Measurements from ENCODE around the gene SIGLEC14.

SIGLEC14 gene

DNA sequence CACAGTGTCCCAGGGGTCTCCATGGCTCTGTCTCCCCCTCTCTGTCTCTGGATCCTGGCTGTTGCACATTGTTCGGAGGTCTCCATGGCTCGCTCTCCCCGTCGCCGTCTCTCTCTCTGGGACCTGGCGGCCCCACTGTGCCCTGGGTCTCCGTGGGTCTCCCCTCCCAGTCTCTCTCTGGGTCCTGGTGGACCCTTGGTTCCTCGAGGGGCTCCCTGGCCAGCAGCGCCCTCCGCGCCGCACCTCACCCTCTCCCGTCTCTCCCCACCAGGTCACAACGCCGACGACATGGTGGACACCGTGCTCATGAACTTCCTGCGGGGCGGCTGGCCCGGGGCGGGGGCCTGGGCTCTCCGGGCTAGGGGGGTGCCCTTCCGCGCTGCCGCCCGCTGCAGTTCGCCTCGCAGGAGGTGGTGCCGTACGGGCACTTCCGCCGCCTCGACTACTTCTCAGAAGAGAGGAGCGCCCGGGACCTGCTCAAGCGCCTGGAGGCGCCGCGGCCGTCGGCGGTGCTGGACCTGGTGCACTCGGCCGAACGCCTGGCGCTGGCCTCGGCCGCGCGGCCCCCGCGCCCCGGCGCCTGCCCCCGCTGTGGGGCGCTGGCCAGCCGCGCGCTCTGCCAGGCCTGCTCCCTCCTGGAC is 45.6 kb downstream of the SIGLEC14 start:
- TF ChIP-seq, protein P1, sequence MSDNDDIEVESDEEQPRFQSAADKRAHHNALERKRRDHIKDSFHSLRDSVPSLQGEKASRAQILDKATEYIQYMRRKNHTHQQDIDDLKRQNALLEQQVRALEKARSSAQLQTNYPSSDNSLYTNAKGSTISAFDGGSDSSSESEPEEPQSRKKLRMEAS (IDR thresholded peaks at IDR 0.05; ENCODE audit: low read depth, low read length), result no peak
- no peak for DNase-seq (ENCODE audit: low read depth)
- no peak overlapping the region for H3K4me3 ChIP-seq (ENCODE audit: low read depth, low read length)

DNA sequence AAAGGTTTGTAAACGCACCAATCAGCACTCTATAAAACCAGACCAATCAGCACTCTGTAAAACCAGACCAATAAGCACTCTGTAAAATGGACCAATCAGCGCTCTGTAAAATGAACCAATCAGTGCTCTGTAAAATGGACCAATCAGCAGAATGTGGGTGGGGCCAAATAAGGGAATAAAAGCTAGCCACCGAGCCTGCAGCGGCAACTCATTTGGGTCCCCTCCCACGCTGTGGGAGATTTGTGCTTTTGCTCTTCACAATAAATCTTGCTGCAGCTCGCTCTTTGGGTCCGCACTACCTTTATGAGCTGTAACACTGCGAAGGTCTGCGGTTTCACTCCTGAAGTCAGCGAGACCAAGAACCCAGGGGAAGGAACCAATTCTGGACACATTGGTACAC is 47.5 kb downstream of the SIGLEC14 start:
- DNase-seq (ENCODE audit: low read depth), result no peak
- TF ChIP-seq, protein P2, sequence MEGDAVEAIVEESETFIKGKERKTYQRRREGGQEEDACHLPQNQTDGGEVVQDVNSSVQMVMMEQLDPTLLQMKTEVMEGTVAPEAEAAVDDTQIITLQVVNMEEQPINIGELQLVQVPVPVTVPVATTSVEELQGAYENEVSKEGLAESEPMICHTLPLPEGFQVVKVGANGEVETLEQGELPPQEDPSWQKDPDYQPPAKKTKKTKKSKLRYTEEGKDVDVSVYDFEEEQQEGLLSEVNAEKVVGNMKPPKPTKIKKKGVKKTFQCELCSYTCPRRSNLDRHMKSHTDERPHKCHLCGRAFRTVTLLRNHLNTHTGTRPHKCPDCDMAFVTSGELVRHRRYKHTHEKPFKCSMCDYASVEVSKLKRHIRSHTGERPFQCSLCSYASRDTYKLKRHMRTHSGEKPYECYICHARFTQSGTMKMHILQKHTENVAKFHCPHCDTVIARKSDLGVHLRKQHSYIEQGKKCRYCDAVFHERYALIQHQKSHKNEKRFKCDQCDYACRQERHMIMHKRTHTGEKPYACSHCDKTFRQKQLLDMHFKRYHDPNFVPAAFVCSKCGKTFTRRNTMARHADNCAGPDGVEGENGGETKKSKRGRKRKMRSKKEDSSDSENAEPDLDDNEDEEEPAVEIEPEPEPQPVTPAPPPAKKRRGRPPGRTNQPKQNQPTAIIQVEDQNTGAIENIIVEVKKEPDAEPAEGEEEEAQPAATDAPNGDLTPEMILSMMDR (IDR thresholded peaks at IDR 0.05; ENCODE audit: low read depth, low read length), result no peak
- TF ChIP-seq POLR2A (IDR thresholded peaks at IDR 0.05; ENCODE audit: extremely low read depth, insufficient read length), result no peak
- no peak for TF ChIP-seq MYC (IDR thresholded peaks at IDR 0.05; ENCODE audit: low read depth, low read length)
- TF ChIP-seq, protein P1 (IDR thresholded peaks at IDR 0.05; ENCODE audit: low read depth, low read length), result no peak
- H3K4me3 ChIP-seq (ENCODE audit: low read depth, low read length), result no peak overlapping the region

DNA sequence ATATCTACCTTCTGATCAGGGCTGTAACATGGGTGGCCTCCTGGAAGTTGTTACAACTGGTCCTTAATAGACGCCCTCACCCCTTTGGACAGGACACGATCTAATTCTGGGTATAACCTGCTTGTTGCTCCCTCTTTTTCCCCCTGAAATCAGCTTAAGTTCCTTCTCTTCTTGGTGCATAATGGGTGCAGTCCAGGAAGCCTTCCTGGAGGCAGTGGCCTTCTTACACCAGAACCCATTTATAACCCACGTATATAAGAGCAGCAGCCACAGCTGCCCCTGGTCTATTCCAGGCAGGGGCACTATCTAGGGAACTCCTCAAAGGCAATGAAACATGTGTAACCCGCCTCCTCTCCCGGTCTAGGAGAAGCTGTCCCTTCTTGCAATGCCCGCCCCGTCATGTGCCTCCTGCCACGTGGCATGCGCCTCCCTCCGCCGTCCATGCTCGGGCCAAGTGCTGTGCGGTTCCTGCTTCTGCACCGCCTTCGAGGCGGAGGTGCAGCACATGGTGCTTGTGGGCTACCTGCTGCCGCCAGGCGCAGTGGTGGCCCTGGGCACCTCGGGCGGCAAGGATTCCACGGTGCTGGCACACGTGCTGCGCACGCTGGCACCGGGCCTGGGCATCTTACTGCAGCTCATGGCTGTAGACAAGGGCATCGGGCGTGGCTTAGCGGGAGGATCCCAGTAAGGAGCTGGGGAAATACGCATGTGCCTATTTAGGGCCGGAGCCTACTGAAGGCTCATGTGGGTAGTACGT is 48.3 kb downstream of the SIGLEC14 start:
- TF ChIP-seq POLR2A (IDR thresholded peaks at IDR 0.05; ENCODE audit: extremely low read depth, insufficient read length), result no peak
- TF ChIP-seq, protein P2 (IDR thresholded peaks at IDR 0.05; ENCODE audit: low read depth, low read length), result no peak
- H3K4me3 ChIP-seq (ENCODE audit: low read depth, low read length), result no peak overlapping the region
- no peak for DNase-seq (ENCODE audit: low read depth)

DNA sequence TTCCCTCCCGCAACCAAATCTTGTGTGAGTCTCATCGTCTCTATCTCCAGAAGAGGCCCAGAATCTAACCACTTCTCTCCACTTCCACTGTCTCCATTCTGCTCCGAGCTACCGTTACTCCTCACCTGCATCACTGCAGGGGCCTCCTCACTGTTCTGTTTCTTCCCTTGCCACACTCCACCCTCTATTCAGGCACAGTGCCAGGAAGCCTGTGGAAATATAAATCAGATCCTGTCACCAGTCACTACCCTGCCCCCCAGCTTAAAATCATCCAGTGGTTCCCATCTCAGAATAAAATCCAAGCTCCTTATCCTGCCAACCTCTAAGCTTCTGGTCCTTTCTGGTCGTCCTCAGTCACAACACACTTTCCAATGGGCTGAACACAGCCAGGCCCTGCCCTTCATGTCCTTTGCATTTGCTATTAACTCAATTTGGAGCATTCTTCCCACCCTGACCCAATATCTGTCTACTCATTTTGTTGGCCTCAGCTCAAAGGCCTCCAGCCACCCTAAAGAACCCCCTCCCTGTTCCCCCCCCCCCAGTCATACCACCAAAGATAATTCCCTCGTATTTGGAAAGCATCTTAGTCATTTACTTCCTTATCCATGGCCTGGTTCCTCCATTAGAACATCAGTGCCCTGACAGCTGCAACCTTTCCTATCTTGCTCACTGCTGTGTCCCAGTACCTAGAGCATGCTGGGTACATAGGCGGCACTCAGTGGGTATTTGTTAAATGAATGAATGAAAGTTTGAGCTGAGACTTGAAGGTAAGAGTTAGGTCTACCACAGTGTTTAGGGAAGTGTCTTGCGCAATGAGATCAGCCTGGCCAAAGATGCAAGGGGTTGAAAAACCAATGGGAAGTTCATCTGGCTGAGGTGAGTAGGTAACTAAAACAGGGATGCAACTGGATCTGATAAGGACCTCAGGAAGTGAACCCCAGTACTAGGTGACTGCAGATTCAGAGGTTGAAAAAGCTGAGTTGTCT is 51.1 kb downstream of the SIGLEC14 start:
- TF ChIP-seq, protein P2 (IDR thresholded peaks at IDR 0.05; ENCODE audit: low read depth, low read length), result no peak
- no peak for TF ChIP-seq POLR2A (IDR thresholded peaks at IDR 0.05; ENCODE audit: extremely low read depth, insufficient read length)
- no peak overlapping the region for H3K4me3 ChIP-seq (ENCODE audit: low read depth, low read length)
- peak; percentile 51 for DNase-seq (ENCODE audit: low read depth)

DNA sequence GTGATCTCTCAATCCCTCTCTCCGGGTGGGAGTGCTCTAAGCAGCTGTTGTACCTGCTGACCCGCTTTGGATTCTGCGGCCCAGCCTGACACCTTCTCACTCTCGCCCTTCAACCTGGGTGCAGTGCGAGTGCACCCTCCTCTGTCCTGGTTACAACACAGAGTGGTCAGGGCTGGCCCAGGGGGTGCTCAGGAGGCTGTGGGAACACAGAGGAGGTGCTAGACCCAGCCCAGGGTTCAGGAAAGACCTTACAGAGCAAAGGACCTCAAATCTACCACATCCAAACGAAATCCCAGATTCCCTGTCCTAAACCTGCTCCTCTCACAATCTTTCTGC is 51.9 kb downstream of the SIGLEC14 start:
- H3K4me3 ChIP-seq (ENCODE audit: low read depth, low read length), result peak overlapping the region; percentile 34
- DNase-seq (ENCODE audit: low read depth), result no peak
- TF ChIP-seq POLR2A (IDR thresholded peaks at IDR 0.05; ENCODE audit: extremely low read depth, insufficient read length) (no peak), MYC (IDR thresholded peaks at IDR 0.05; ENCODE audit: low read depth, low read length) (no peak)
- TF ChIP-seq, protein P2 (IDR thresholded peaks at IDR 0.05; ENCODE audit: low read depth, low read length), result no peak

DNA sequence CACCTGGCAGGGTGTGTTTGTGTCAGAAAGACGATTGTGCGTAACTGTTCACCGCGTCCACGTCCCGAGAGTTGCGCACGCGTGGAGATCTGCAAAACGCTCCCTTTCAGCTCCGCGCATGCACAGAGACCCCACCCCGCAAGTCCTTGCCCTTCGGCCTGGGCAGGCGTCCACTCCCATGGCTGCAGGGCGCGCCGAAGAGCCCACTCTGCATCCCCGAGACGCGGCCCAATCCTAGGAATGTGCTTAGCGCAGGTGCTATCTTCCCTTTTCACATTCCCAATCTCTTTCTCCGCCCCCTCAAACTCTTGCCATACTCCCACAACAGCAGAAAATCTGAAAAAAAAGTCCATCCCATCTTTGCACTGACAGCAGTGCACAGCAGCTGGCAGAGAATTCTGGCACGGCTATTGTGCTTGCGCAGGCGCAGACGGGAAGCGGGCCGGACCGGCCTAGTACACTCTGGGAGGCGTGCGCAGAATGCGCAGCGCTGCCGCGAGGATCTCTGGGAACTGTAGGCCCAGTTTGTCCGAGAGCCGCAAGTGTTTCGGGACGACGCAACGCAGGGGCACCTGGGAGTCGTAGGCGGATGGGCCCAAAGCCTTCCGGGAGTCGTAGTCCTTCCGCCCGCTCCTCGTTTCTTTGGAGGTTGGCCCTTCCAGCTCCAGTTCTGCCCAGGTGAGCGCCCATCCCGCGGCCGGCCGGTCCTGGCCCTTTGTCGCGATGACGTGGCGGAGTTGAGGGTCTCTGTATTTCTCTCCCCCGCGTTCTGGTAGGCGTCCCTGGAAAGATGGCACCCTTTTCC is 52.5 kb downstream of the SIGLEC14 start:
- TF ChIP-seq, protein P1 (IDR thresholded peaks at IDR 0.05; ENCODE audit: low read depth, low read length), result no peak
- TF ChIP-seq POLR2A (IDR thresholded peaks at IDR 0.05; ENCODE audit: extremely low read depth, insufficient read length) (no peak), MYC (IDR thresholded peaks at IDR 0.05; ENCODE audit: low read depth, low read length) (no peak)
- TF ChIP-seq, protein P2 (IDR thresholded peaks at IDR 0.05; ENCODE audit: low read depth, low read length), result no peak

More for the DNA sequence above, 52.5 kb downstream of the SIGLEC14 start:
- DNase-seq (ENCODE audit: low read depth), result peak; percentile 96
- peak overlapping the region; percentile 81 for H3K4me3 ChIP-seq (ENCODE audit: low read depth, low read length)
